NCI-H2029 (cell line): Measurements from ENCODE around the gene ST8SIA6.
"Not testable (repeated sequence)": the region's sequence is repeated elsewhere in the genome, so short reads cannot be mapped to it uniquely, and the experiment has no call there.

Experiments used
- DNase-seq: peaks from one replicate; lab custom pipeline; 2025; lab: John Stamatoyannopoulos, UW

Gene ST8SIA6

DNA sequence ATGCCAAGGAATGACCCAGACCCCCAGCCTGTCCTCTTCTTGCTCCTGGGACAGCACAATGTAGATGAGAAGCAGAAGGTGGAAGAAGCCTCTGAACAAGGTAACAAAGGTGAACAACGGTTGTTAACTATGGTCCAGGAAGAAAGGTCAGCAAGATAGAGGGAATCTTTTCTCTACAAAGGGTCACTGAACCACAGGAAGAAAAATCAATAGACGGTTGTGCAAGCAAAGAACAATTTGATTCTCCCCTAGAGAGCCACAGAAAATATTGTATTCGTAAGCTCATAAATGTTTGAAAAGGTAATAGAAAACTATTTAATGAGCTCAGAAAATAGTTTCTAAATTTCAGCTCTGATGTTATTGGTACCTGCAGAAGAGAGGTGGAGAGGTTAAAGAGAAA is 111.3 kb downstream of the ST8SIA6 start:
- no peak for DNase-seq

DNA sequence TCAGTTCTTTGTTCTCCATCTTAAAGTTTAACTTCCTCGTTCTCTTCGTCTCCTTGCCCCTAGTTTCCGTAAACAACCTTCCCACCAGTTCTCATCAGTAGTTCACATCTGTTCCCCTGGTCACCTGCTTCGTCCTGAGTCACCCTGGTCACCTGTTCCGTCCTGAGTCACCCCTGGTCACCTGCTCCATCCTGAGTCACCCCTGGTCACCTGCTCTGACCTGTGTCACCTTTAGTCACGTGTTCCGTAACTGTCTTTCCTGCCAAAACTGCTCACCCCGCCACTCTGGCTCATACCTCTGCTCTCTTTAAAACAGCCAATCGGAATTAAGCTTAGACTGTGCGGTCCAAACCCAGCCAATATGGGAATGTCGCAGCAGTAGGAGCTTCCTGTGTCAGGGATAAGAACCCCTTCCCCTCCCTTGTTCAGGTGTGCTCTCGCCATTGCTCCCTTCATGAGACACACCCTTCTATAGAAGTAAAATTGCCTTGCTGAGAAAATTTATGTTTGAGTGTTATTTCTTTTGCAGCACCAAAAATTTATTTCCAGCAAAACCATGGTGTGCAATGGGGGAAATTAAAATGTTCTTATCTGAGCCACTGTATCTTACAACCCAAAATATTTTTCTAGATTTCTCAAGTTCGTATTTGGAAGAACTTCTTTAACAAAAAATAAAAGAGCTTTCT is 114.1 kb downstream of the ST8SIA6 start:
- DNase-seq: no peak

- no peak for DNase-seq
Measured at GRCh38 chr10:17335065-17335464, 119.3 kb downstream of the ST8SIA6 start.

DNA sequence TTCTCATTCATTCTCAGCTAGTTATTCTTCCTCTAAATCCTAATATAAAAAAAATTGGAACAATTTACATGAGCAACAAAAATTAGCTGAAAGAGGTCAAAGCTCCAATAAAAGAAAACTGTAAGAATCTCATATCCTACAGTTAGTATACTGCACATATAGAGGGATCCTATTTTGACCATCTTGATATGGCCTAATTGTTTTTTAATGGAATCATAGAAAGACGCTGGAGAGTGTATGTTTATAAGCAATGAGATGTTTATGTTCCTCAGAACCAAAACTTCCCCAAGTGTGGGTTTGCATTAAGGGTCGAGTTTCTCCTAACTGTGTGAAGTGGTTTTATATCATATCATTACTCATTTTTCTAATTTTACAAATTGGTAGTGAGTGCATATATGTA is 123.9 kb downstream of the ST8SIA6 start:
- no peak for DNase-seq

- no peak for DNase-seq
Measured at GRCh38 chr10:17326377-17326776, 128.0 kb downstream of the ST8SIA6 start.

DNA sequence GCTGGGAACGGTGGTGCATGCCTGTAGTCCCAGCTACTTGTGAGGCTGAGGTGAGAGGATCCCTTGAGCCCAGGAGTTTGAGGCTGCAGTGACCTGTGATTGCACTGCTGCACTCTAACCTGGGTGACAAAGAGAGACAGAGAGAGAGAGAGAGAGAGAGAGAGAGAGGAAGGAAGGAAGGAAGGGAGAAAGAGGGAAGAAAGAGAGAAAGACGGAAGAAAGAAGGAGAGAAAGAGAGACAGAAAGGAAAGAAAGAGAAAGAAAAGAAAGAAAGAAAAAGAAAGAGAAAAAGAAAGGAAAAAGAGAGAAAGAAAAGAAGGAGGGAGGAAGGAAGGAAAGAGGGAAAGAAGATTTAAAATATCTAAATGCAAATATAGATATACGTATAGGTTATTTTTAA is 132.4 kb downstream of the ST8SIA6 start:
- not testable (repeated sequence) for DNase-seq

GRCh38 chr10:17316488-17317170 is 137.8 kb downstream of the ST8SIA6 start:
- DNase-seq: no peak

DNA sequence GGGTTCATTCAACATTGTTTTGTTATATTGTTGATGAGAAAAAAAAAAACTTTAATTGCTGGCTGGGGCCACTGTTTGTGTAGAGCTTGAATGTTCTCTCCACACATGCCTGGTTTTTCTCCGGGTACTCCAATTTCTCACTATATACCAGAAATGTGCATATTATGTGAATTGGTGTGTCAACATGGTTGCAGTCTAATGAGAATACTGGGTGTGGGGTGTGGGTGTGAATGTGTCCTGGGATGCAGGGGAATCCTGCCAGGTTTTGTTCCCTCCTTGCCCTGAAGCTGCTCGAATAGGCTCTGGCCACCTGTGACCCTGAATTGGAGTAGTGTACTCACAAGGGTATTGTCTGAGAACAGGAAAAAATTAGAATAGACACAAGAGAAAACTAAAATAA is 145.0 kb downstream of the ST8SIA6 start:
- no peak for DNase-seq

GRCh38 chr10:17307123-17307522 is 147.3 kb downstream of the ST8SIA6 start:
- DNase-seq: no peak

- no peak for DNase-seq
Measured at GRCh38 chr10:17292375-17292774, 162.0 kb downstream of the ST8SIA6 start.

DNA sequence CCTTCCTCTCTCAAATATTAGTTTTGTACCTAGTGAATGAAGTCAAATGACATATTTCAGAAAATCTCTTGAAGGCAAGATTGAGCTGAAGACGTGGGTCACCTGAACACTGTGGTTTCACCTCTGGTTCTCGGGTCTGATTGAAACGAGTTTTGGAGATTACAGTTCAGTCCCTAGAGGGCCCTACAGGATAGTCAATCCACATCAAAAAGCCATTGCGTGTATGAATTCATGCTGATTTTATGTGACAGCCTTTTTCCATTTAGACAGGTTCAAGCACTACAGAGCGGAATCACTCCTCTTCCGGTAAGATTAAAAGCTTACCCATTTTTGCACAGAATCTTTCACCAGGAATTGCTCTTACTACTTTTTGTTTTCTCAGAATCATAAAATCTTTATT is 164.2 kb downstream of the ST8SIA6 start:
- DNase-seq: no peak

- no peak for DNase-seq
Measured at GRCh38 chr10:17289763-17290162, 164.6 kb downstream of the ST8SIA6 start.

GRCh38 chr10:17286562-17287550 is 167.5 kb downstream of the ST8SIA6 start:
- no peak for DNase-seq

GRCh38 chr10:17282311-17282710 is 172.1 kb downstream of the ST8SIA6 start:
- DNase-seq: no peak

GRCh38 chr10:17278607-17279240 is 175.7 kb downstream of the ST8SIA6 start:
- DNase-seq: no peak

GRCh38 chr10:17276756-17277424 is 177.5 kb downstream of the ST8SIA6 start:
- no peak for DNase-seq

- no peak for DNase-seq
Measured at GRCh38 chr10:17273403-17273802, 181.0 kb downstream of the ST8SIA6 start.

GRCh38 chr10:17272648-17273047 is 181.7 kb downstream of the ST8SIA6 start:
- no peak for DNase-seq
